OCI-LY3 (cell line): ENCODE measurements around the gene ARG2.

Source experiments
- H2AFZ ChIP-seq: fragments of 200-600, 300-600 bp; shearing (Covaris generic); 2 replicates; pipeline ENCODE4 v1.6.0; 2014; ENCODE audit warnings: antibody characterized with exemption, low read depth, low read length
- H3K27ac ChIP-seq: fragments of 200-600, 300-600 bp; sonication (generic); 2 replicates; pipeline ENCODE4 v1.5.1; 2014; ENCODE audit warnings: mild to moderate bottlenecking, low read length, moderate library complexity, mixed read lengths
- H3K27me3 ChIP-seq: fragments of 200-600, 300-600 bp; sonication (generic); 2 replicates; pipeline ENCODE4 v1.6.1; 2014; ENCODE audit warnings: low read depth, low read length, mixed read lengths
- H3K36me3 ChIP-seq: fragments of 200-600, 300-600 bp; sonication (generic); replicated peaks from 2 replicates; pipeline ENCODE3; 2014; ENCODE audit warnings: low read depth, low read length, mixed read lengths
- H3K4me1 ChIP-seq: fragments of 300-600, 200-600 bp; sonication (generic); 2 replicates; pipeline ENCODE4 v1.6.1; 2014; ENCODE audit warnings: low read length, mixed read lengths
- H3K4me2 ChIP-seq: fragments of 200-600, 300-600 bp; sonication (generic); 2 replicates; pipeline ENCODE4 v1.6.1; 2014; ENCODE audit warnings: low read length, mixed read lengths
- H3K4me3 ChIP-seq: fragments of 300-600, 200-600 bp; sonication (generic); 2 replicates; pipeline ENCODE4 v1.5.1; 2014; ENCODE audit warnings: antibody characterized with exemption, mild to moderate bottlenecking, low read length, moderate library complexity
- H3K79me2 ChIP-seq: fragments of 300-600, 200-600 bp; shearing (Covaris generic); 2 replicates; pipeline ENCODE4 v1.6.1; 2014; ENCODE audit warnings: mild to moderate bottlenecking, low read length, mixed read lengths
- H3K9ac ChIP-seq: fragments of 300-600, 200-600 bp; shearing (Covaris generic); 2 replicates; pipeline ENCODE4 v1.6.0; 2014; ENCODE audit warnings: mild to moderate bottlenecking, low read length, moderate library complexity
- H3K9me3 ChIP-seq: fragments of 200-600, 300-600 bp; shearing (Covaris generic); 2 replicates; pipeline ENCODE4 v1.6.1; 2014; ENCODE audit warnings: low read length, mixed read lengths; ENCODE audit not compliant: insufficient read depth
- H4K20me1 ChIP-seq: fragments of 200-600, 300-600 bp; sonication (generic); 2 replicates; pipeline ENCODE4 v1.6.1; 2016; ENCODE audit warnings: low read length, mixed read lengths; ENCODE audit not compliant: insufficient read depth
- CTCF ChIP-seq: fragments of 200-600, 300-600 bp; sonication (generic); IDR thresholded peaks from 2 replicates; pipeline ENCODE4 v1.5.1; 2014; ENCODE audit warnings: antibody characterized with exemption, low read length, low read depth
- EZH2phosphoT487 ChIP-seq: fragments of 200-600 bp; shearing (Covaris generic); IDR thresholded peaks from 2 replicates; pipeline ENCODE4 v1.6.1; 2018; ENCODE audit warnings: antibody characterized with exemption, mixed run types, low read depth

Gene ARG2

GRCh38 chr14:67641902-67642749, 22.4 kb downstream of the ARG2 start:
- Histone ChIP-seq H3K4me1 (peaks cover 9% of the 10 kb centered on the region), H3K4me3 (no peak overlapping the region), H4K20me1 (no peaks in the 10 kb centered on the region), H3K36me3 (no peaks in the 10 kb centered on the region), H3K4me2 (no peak overlapping the region), H3K27ac (no peak overlapping the region), H3K9me3 (no peaks in the 10 kb centered on the region), H3K27me3 (no peaks in the 10 kb centered on the region), H3K79me2 (no peaks in the 10 kb centered on the region), H2AFZ (no peak overlapping the region), H3K9ac (no peak overlapping the region)
- TF ChIP-seq CTCF (no peak), EZH2phosphoT487 (no peak)

- no peaks in the 10 kb centered on the region for H3K36me3 ChIP-seq
- H3K9me3 ChIP-seq = no peaks in the 10 kb centered on the region
- TF ChIP-seq EZH2phosphoT487 (no peak), CTCF (no peak)
- no peak overlapping the region for H2AFZ ChIP-seq
- H3K27me3 ChIP-seq = no peaks in the 10 kb centered on the region
- H3K9ac ChIP-seq = no peak overlapping the region
- H3K4me1 ChIP-seq = peaks cover 9% of the 10 kb centered on the region
- H3K4me2 ChIP-seq = no peak overlapping the region
- no peaks in the 10 kb centered on the region for H3K79me2 ChIP-seq
- peak overlapping the region; percentile 32; the same call in 1 of the 2 replicates for H3K27ac ChIP-seq
- H4K20me1 ChIP-seq = no peaks in the 10 kb centered on the region
- no peak overlapping the region for H3K4me3 ChIP-seq
These were observed 24.0 kb downstream of the ARG2 start for GRCh38 chr14:67643713-67644112.

GRCh38 chr14:67644428-67644827, 24.7 kb downstream of the ARG2 start:
- no peaks in the 10 kb centered on the region for H3K9me3 ChIP-seq

GRCh38 chr14:67645414-67645813, 25.7 kb downstream of the ARG2 start:
- Histone ChIP-seq H3K79me2 (no peaks in the 10 kb centered on the region), H3K27me3 (no peaks in the 10 kb centered on the region), H3K4me2 (no peak overlapping the region), H3K36me3 (peaks cover 10% of the 10 kb centered on the region), H3K9me3 (no peaks in the 10 kb centered on the region), H3K9ac (no peak overlapping the region), H3K4me3 (no peak overlapping the region), H2AFZ (no peak overlapping the region), H3K4me1 (peaks cover 9% of the 10 kb centered on the region), H3K27ac (no peak overlapping the region), H4K20me1 (no peaks in the 10 kb centered on the region)
- TF ChIP-seq EZH2phosphoT487 (no peak), CTCF (no peak)

More at GRCh38 chr14:67644428-67644827, 24.7 kb downstream of the ARG2 start:
- Histone ChIP-seq H3K4me2 (no peak overlapping the region), H2AFZ (no peak overlapping the region), H3K27ac (no peak overlapping the region), H3K4me1 (peaks cover 9% of the 10 kb centered on the region), H3K36me3 (peaks cover 4% of the 10 kb centered on the region), H3K9ac (no peak overlapping the region), H3K79me2 (no peaks in the 10 kb centered on the region), H3K4me3 (no peak overlapping the region), H3K27me3 (no peaks in the 10 kb centered on the region), H4K20me1 (no peaks in the 10 kb centered on the region)
- TF ChIP-seq EZH2phosphoT487 (no peak), CTCF (no peak)
